ENCODE data around the gene LIG3.
A peak's percentile ranks its signal among the peaks of the same experiment; 100 is the strongest.
"Not testable (repeated sequence)": the region's sequence is repeated elsewhere in the genome, so short reads cannot be mapped to it uniquely, and the experiment has no call there.

LIG3 gene

DNA sequence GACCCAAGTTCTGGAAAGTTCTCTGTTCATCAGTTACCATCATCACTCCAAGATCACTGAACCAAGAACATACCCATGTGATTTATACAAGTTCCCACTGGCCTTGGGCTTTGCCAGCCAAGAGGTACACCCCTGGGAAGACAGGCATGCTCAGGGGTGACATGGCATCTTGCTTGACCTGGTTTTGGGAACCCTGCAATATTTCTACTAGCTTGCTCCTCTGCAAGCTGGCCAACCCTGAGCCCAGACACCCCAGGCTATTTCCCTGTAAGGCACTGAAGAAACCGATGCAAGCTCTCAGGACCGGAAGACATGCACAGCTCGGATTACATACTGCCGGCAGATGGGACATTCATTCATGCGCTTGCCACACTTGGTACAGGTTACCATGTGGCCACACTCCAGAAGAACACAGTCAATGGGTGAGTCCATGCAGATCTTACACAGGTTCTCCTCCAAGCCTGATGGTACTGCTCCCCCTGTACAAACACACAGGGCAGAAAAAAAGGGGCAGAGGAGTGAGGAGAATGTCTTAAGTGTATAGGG is 31.4 kb downstream of the LIG3 start:
- FAIRE-seq (no peak), DNase-seq (ENCODE audit: insufficient read length, low spot score) (no peak)
- TF ChIP-seq POLR2A (IDR thresholded peaks at IDR 0.05; ENCODE audit: low read depth, low read length), result no peak

DNA sequence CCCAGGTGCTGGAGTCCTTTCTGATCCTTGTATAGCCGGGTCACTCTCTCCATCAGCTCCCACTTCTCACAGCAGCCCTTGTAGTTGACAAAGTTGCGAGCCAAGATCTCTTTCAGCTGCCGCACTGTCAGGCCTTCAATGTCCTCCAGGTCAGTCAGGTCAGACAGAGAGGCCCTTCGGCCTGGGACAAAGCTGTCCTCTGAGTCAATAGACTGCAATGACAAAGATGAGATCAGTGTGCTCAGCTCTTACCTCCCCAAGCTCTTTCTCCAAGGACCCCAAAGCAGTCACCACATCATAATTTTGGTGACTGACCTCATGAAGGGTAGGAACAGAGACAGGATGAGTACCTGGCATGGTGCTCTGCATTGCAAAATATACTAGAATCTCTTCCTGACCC is 36.1 kb downstream of the LIG3 start:
- TF ChIP-seq POLR2A (IDR thresholded peaks at IDR 0.05; ENCODE audit: low read depth, low read length), result no peak
- FAIRE-seq, result no peak
- no peak for DNase-seq (ENCODE audit: insufficient read length, low spot score)

DNA sequence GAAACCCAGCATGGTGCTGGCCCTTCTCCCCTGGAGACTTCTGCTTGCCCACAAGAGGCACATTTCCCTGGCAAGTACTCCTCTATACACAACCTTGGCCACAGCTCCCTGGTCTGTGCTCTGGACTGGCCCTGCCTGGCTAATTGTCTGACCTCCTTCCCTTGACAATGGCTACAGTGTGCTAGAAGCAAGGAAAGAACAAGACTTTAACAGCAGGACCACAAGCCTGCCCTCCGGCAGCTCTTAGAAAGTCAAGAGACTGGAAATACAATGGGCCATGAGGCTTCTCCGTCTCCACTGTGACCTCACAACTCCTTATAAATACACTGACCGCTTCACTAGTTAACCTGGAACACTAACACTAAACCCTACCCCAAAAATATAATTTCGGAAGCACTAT is 36.7 kb downstream of the LIG3 start:
- FAIRE-seq (no peak), DNase-seq (ENCODE audit: insufficient read length, low spot score) (no peak)
- no peak for TF ChIP-seq POLR2A (IDR thresholded peaks at IDR 0.05; ENCODE audit: low read depth, low read length)

DNA sequence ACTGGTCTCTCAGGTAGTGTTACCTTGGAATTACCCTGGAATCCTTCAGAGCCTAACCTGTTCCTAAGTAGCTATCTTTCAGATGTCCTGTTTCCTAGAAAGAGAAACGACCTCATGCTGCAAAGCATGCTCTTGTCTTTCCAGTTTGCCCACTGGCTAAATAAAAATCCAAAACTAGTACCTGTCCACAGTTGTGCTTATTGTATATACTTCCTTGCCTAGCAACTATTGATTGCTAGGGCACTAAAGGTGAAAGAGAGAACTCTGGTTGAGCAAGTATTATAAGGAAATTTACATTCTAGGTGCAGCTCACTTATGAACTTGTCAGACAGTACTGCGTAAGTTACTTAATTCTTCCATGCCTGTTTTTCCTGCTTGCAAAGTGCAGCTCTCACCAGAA is 38.5 kb downstream of the LIG3 start:
- FAIRE-seq (no peak), DNase-seq (ENCODE audit: insufficient read length, low spot score) (no peak)
- no peak for TF ChIP-seq POLR2A (IDR thresholded peaks at IDR 0.05; ENCODE audit: low read depth, low read length)

DNA sequence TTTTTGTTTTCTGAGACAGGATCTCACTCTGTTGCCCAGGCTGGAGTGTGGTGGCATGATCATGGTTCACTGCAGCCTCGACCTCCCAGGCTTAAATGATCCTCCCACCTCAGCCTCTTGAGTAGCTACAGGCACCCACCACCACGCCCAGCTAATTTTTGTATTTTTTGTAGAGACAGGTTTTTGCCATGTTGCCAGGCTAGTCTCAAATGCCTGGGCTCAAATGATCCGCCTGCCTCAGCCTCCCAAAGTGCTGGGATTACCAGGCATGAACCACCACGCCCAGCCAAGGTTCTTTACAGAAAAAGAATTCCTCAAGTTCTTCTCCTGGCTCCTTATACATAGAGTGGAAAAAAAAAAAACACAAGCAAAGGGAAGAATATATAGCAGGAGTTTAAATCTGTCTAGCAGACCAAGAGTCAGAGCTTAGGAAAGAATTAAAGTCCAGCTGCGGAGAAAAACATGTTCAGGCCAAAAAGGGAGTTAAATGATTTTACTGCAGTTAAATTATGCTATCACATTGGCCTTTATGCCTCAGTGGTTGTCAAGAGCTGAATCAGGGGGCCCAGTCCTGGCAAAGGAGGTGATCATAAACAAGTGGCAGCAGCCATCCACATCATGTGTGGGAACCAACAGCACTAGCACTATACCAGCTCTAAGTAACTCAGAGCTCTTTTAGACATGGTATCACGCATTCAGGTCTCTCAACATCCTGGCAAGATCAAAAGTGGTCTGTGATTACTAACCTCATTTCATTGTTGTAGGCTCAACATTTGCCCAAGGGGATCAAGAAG is 39.3 kb downstream of the LIG3 start:
- no peak for TF ChIP-seq POLR2A (IDR thresholded peaks at IDR 0.05; ENCODE audit: low read depth, low read length)
- DNase-seq (ENCODE audit: insufficient read length, low spot score) (no peak), FAIRE-seq (no peak)

DNA sequence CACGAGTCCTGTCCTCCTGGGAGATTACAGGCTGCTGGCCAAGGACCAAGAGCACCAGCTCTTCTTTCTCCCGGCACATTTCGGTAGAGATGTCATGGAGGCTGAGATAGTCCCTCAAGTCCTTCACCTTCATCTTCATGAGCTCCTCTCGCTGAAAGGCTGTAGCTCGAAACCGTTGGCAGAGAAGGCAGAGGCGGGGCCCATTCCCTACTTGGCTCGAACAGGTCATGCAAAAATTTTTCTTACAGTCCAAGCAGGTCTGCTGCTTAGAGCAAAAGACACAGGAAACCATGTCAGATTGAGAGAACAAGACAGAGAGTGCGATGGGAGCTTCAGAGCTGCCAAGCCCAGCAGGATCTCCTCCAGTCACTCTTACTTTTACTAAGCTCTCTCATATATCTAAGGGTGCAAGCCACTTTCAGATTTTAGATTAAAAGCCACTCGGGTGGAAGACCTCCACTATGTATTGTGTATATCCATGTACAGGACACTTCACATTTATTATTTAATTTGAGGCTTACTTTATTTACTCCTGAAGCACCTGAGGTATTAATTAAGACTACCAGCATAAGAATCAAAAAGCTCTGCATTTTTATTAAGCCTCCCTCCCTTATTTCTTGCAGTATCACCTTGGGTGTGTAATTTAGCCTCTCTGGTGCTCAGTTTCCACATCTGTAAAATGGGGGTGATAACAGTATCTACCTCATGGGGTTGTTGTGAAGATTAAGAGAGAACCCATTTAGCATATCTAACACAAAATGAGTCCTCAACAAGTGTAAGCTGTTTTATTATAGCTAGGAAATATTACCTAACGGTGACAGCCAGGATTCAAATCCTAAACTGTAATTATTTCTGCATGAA is 41.4 kb downstream of the LIG3 start:
- no peak for DNase-seq (ENCODE audit: insufficient read length, low spot score)
- FAIRE-seq, result no peak
- no peak for TF ChIP-seq POLR2A (IDR thresholded peaks at IDR 0.05; ENCODE audit: low read depth, low read length)

DNA sequence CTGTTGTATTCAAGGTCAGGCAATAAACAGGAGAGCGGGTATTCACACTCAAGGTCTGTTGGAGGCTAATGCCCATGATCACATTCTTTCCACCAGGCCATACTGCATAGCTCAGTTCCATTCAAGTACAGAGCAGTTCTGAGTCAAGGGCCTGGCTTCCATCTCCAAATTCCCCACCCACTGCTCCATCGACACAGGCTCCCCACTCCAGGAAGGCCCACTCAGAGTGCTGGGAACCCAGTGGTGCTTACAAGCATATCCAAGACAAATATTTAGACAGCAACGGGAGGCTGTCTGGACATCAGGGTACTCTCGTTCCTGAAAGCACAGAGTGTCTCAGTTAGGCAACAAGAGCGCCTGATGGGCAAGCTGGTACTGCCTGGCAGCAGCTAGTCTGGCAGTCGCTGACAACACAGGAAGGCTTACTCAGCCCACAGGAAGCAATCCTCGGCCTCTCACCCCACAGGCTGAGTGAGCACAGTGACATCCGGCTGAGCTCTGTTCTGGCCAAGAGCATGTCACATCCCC is 42.3 kb downstream of the LIG3 start:
- DNase-seq (ENCODE audit: insufficient read length, low spot score), result peak; percentile 89
- FAIRE-seq, result peak; percentile 86
- peak; percentile 44 for TF ChIP-seq POLR2A (IDR thresholded peaks at IDR 0.05; ENCODE audit: low read depth, low read length)

DNA sequence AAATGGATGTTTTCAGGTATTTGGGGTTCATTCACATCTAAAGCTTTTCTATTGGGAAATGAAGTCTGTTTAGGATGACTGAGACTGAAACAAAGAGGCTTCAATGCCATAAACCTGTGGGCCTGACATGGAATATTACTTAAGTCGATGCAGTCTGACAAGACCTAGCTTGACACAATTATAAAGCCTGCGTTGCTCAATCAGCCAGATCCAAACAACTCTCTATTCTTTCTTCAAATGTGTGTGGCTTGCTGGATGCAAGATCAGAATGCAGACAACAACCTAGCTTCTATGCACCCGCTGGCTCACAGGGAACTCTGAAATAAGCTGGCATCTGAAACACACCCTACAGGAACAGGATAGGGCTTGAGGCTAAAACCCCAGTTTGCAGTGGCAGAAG is 43.2 kb downstream of the LIG3 start:
- TF ChIP-seq POLR2A (IDR thresholded peaks at IDR 0.05; ENCODE audit: low read depth, low read length), result no peak
- no peak for FAIRE-seq

DNA sequence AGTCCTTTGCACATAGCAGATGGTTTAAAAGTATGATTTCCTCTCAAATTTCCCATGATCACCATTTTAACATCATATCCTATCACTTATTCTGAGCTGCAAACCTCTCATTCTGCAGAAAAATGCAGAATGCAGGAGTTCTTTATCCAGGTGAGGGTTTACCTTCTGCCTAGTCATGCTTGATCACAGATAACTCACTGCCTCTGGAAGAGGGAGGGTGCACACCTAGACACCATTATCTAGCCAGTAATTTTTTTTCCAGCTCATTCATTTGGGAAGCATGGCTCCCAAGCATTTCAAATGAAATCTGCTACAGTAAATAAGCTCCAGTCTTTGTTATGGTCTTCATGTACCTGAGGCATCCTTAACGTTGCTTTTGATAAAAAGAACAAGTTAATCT is 45.2 kb downstream of the LIG3 start:
- FAIRE-seq (no peak), DNase-seq (ENCODE audit: insufficient read length, low spot score) (no peak)
- TF ChIP-seq POLR2A (IDR thresholded peaks at IDR 0.05; ENCODE audit: low read depth, low read length), result no peak

More for the DNA sequence above, 43.2 kb downstream of the LIG3 start:
- no peak for DNase-seq (ENCODE audit: insufficient read length, low spot score)

DNA sequence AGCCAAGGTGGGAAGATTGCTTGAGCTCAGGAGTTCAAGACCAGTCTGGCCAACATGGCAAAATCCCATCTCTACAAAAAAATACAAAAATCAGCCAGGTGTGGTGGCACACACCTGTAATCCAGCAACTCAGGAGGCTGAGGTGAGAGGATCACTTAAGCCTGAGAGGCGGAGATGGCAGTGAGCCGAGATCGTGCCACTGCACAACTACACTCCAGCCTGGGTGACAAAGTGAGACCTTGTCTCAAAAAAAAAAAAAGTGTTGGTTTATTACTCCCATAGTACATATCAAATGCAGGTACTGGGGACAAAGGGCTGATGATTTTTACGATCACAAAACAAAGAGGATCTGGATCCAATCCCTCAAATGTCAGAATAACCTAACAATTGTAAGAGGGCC is 47.8 kb downstream of the LIG3 start:
- FAIRE-seq; DNase-seq (ENCODE audit: insufficient read length, low spot score): not testable (repeated sequence)

DNA sequence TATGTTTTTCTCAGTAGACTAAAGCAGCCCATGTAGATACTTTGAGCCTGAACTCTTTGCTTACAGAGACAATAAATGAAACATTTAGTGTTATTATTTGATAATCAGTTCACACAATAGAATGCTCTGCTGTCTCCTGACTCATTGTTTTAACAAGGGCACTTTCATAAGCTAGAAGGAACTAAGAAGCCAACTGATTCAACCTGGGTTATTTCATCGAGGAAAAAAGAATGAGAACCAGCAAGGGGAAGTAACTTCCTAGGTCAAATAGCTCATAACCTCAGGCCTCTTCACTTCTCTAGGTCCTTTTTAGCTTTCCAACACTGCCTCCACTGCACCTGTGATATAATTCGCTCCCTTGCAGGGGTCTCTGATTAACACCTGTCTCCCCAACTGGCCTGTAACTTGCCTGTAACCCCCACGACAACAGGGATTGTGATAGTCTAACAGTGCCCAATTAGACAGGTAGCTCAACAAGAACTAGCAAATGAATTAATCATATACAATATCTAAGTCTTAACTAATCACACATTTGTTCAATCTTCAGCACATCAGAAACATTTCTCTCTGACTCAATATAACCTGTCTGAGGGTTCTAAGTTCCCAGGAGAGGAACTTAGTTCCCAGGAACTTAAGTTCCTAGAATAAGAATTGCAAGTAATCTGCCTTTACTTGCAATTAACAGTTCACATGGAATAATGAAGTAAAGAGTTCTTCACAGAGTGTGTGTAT is 48.4 kb downstream of the LIG3 start:
- FAIRE-seq (no peak), DNase-seq (ENCODE audit: insufficient read length, low spot score) (no peak)
- TF ChIP-seq POLR2A (IDR thresholded peaks at IDR 0.05; ENCODE audit: low read depth, low read length), result no peak

DNA sequence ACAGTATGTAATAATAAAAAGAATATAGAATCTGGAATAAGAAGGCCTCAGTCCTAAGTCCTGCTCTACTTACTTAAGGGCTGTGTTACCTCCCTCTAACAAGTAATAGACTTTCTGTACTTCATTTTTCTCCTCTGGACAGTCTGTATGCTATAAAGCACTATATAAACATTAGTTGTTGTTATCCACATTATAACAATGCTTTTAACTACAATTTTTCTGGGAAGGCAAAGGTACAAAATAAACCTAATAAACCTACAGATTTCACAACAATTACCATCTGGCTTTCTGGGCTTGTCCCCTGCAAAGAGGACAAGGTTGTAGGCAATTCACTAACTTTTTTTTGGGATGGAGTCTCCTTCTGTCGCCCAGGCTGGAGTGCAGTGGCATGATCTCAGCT is 50.5 kb downstream of the LIG3 start:
- DNase-seq (ENCODE audit: insufficient read length, low spot score), result no peak
- TF ChIP-seq POLR2A (IDR thresholded peaks at IDR 0.05; ENCODE audit: low read depth, low read length), result no peak
- no peak for FAIRE-seq

DNA sequence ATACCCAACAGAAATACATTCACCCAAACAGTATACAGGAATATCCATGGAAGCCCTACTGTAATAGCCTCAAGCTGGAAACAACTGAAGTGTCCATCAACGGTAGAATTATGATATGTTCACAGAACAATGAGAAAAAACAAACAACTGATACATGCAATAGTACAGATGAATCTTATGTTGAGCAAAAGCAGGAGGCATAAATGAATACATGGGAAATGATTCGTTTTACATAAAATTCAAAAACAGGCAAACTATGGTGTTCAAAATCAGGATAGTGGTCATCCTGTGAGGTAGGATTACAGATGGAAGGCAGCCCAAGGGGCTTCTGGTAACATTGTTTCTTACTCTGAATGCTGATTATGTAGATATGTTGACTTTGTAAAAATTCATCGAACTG is 58.1 kb downstream of the LIG3 start:
- no peak for TF ChIP-seq POLR2A (IDR thresholded peaks at IDR 0.05; ENCODE audit: low read depth, low read length)
- FAIRE-seq (no peak), DNase-seq (ENCODE audit: insufficient read length, low spot score) (no peak)

DNA sequence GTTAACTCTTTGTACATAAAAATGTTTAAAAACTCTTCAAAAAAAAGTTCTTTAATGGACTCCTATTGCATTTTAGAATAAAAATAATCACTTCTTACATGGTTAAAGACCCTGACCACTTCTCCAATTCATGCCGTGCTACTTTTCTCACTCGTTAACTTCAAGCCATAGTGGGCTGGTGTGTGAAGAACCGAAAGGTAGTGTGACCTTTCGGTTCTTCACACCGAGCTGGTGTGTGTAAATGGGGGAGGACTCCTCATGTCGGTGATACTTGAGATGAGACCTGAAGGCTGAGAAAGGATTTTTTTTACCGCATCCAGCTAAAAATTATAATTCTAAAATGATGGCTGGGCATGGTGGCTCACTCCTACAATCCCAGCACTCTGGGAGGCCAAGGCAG is 61.1 kb downstream of the LIG3 start:
- no peak for TF ChIP-seq POLR2A (IDR thresholded peaks at IDR 0.05; ENCODE audit: low read depth, low read length)
- no peak for FAIRE-seq
- DNase-seq (ENCODE audit: insufficient read length, low spot score), result no peak
